DND-41 (cell line): ENCODE measurements around the gene ADIRF.

Experiments used
- ATAC-seq: fragments of 200-7000 bp; cut with Tn5 transposase; 3 replicates; pipeline ENCODE4 v1.9.1; 2021; ENCODE audit warnings: low read depth; ENCODE audit not compliant: insufficient read depth
- DNase-seq: peaks from one replicate; pipeline ENCODE4 v3.0.0-alpha.2; 2020
- H2AFZ ChIP-seq: 2 replicates; pipeline ENCODE4 v1.6.0; 2012; ENCODE audit warnings: low read depth, low read length
- H3K27ac ChIP-seq: 2 replicates; pipeline ENCODE4 v1.5.1; 2012; ENCODE audit warnings: low read length, inconsistent platforms
- H3K27me3 ChIP-seq: fragments of 200-600 bp; sonication (generic); 2 replicates; pipeline ENCODE4 v1.6.0; 2012; ENCODE audit warnings: low read length, mild to moderate bottlenecking, inconsistent platforms; ENCODE audit not compliant: insufficient read depth, poor library complexity
- H3K36me3 ChIP-seq: 2 replicates; pipeline ENCODE4 v1.5.1; 2012; ENCODE audit warnings: low read length, inconsistent platforms; ENCODE audit not compliant: insufficient read depth
- H3K4me1 ChIP-seq: 2 replicates; pipeline ENCODE4 v1.5.1; 2012; ENCODE audit warnings: mild to moderate bottlenecking, low read length; ENCODE audit not compliant: insufficient read depth
- H3K4me2 ChIP-seq: 2 replicates; pipeline ENCODE4 v1.6.0; 2012; ENCODE audit warnings: mild to moderate bottlenecking, moderate library complexity, low read length, inconsistent platforms; ENCODE audit not compliant: insufficient read depth
- H3K4me3 ChIP-seq, 2 experiments: fragments of 200-600 bp in 1 of 2; shearing (Covaris generic) in 1 of 2; 2 replicates each; pipeline ENCODE4 v1.5.1; 2012 to 2016; ENCODE audit warnings: inconsistent platforms in 2 of 2, low read length in 2 of 2, mild to moderate bottlenecking in 2 of 2, low read depth in 1 of 2, moderate library complexity in 1 of 2
- H3K79me2 ChIP-seq: 2 replicates; pipeline ENCODE4 v1.6.0; 2012; ENCODE audit warnings: low read length, inconsistent platforms; ENCODE audit not compliant: insufficient read depth
- H3K9ac ChIP-seq: 2 replicates; pipeline ENCODE4 v1.6.0; 2012; ENCODE audit warnings: low read depth, mild to moderate bottlenecking, inconsistent platforms, low read length, moderate library complexity
- H3K9me3 ChIP-seq: 2 replicates; pipeline ENCODE4 v1.5.1; 2012; ENCODE audit warnings: low read length, moderate library complexity, mild to moderate bottlenecking, inconsistent platforms; ENCODE audit not compliant: insufficient read depth, severe bottlenecking
- H4K20me1 ChIP-seq: 2 replicates; pipeline ENCODE4 v1.6.0; 2012; ENCODE audit warnings: low read length; ENCODE audit not compliant: insufficient read depth
- EZH2 ChIP-seq: IDR thresholded peaks from 3 replicates; pipeline ENCODE4 v1.6.1; 2012; ENCODE audit warnings: borderline replicate concordance, low read depth, mild to moderate bottlenecking, moderate library complexity, low read length, inconsistent platforms; ENCODE audit not compliant: severe bottlenecking
- TF ChIP-seq, protein P1 (sequence below): IDR thresholded peaks from 2 replicates; pipeline ENCODE4 v1.5.1; 2012; ENCODE audit warnings: borderline replicate concordance, low read length, moderate library complexity, mild to moderate bottlenecking; ENCODE audit not compliant: poor library complexity, severe bottlenecking; ENCODE audit errors: extremely low read depth

ADIRF gene

GRCh38 chr10:86960003-86960862 lies 8.0 kb upstream of the ADIRF start:
- H3K36me3 ChIP-seq = no peaks in the 10 kb centered on the region
- TF ChIP-seq, protein P1, sequence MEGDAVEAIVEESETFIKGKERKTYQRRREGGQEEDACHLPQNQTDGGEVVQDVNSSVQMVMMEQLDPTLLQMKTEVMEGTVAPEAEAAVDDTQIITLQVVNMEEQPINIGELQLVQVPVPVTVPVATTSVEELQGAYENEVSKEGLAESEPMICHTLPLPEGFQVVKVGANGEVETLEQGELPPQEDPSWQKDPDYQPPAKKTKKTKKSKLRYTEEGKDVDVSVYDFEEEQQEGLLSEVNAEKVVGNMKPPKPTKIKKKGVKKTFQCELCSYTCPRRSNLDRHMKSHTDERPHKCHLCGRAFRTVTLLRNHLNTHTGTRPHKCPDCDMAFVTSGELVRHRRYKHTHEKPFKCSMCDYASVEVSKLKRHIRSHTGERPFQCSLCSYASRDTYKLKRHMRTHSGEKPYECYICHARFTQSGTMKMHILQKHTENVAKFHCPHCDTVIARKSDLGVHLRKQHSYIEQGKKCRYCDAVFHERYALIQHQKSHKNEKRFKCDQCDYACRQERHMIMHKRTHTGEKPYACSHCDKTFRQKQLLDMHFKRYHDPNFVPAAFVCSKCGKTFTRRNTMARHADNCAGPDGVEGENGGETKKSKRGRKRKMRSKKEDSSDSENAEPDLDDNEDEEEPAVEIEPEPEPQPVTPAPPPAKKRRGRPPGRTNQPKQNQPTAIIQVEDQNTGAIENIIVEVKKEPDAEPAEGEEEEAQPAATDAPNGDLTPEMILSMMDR = peak; percentile 78
- TF ChIP-seq EZH2 = no peak
- no peaks in the 10 kb centered on the region for H3K4me1 ChIP-seq
- H3K9ac ChIP-seq = no peak overlapping the region
- DNase-seq (peak; percentile 36), ATAC-seq (peak; percentile 78)
- no peaks in the 10 kb centered on the region; the same call in 1 of the 2 replicates for H4K20me1 ChIP-seq
- H3K4me3 ChIP-seq = no peak overlapping the region
- no peak overlapping the region for H3K27ac ChIP-seq
- H2AFZ ChIP-seq = no peak overlapping the region
- no peaks in the 10 kb centered on the region for H3K79me2 ChIP-seq
- H3K27me3 ChIP-seq = no peaks in the 10 kb centered on the region
- H3K9me3 ChIP-seq = no peaks in the 10 kb centered on the region
- no peak overlapping the region for H3K4me2 ChIP-seq

- H3K4me2 ChIP-seq = no peak overlapping the region
- no peak for TF ChIP-seq EZH2
- TF ChIP-seq, protein P1 = no peak
- ATAC-seq (no peak), DNase-seq (no peak)
- no peak overlapping the region for H3K4me3 ChIP-seq
- H3K4me1 ChIP-seq = no peaks in the 10 kb centered on the region
- H3K9ac ChIP-seq = no peak overlapping the region
- H3K36me3 ChIP-seq = no peaks in the 10 kb centered on the region
- H3K27me3 ChIP-seq = no peaks in the 10 kb centered on the region
- no peaks in the 10 kb centered on the region for H3K9me3 ChIP-seq
- H2AFZ ChIP-seq = no peak overlapping the region
- H3K27ac ChIP-seq = no peak overlapping the region
- no peaks in the 10 kb centered on the region for H3K79me2 ChIP-seq
- no peaks in the 10 kb centered on the region; the same call in 1 of the 2 replicates for H4K20me1 ChIP-seq
Measured at GRCh38 chr10:86960863-86961434, 7.3 kb upstream of the ADIRF start.

DNA sequence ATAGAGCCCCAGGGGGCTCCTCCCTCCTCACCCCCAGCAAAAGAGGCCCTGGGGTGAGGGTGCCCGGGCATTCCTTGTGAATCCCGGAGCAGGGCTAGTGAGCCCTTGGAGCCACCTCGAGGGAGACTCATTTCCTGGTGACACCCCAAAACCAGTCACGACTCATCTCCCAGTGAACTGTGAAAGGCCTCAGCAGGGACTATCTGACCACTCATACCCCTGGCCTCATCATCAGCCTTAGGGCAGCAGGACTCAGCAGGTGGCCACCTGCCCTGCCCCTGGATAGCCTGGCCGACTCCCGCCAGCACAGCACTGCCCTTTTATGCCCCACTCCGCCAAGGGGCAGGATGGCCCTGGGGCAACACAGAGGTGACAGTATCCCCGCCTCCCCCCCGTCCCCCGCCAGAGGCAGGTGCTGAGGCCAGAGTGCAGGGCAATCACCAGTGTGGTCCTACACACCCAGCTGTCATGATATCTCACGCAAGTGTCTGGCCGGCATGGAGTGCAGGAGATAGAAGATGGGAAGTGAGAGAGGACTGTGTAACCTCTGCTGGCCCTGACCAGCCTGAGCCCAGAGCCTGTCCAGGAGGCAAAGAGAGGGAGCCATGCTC lies 6.7 kb upstream of the ADIRF start:
- Histone ChIP-seq H3K27ac (no peak overlapping the region), H3K4me3 (no peak overlapping the region), H3K27me3 (no peaks in the 10 kb centered on the region), H3K79me2 (no peaks in the 10 kb centered on the region), H3K4me1 (no peaks in the 10 kb centered on the region), H3K9me3 (no peaks in the 10 kb centered on the region), H2AFZ (no peak overlapping the region), H4K20me1 (no peaks in the 10 kb centered on the region; the same call in 1 of the 2 replicates), H3K4me2 (no peak overlapping the region), H3K9ac (no peak overlapping the region), H3K36me3 (no peaks in the 10 kb centered on the region)
- no peak for ATAC-seq
- TF ChIP-seq, protein P1 = no peak
- no peak for TF ChIP-seq EZH2
- no peak for DNase-seq
